Prostate gland (tissue), 2 donors: ENCODE measurements around the gene RAB3C.

ENCODE experiments used
- CTCF ChIP-seq, 4 experiments: fragments of 200-600 bp in 2 of 4; fragments of 450-650 bp in 2 of 4; sonication (generic) in 2 of 4; IDR thresholded peaks; 1 replicate in 3 of 4; 2 replicates in 1 of 4; pipeline ENCODE4 v1.5.1; 2016 to 2019; ENCODE audit warnings: antibody characterized with exemption in 4 of 4, mild to moderate bottlenecking in 2 of 4, moderate library complexity in 2 of 4
- POLR2AphosphoS5 ChIP-seq: sonication (generic); formaldehyde crosslinking; IDR thresholded peaks from one replicate; pipeline ENCODE4 v1.6.1; 2017; ENCODE audit warnings: antibody characterized with exemption

GRCh38 chr5:58715997-58716656 lies 133.3 kb downstream of the RAB3C start:
- TF ChIP-seq CTCF (IDR thresholded peaks at IDR 0.05) (no peak), POLR2AphosphoS5 (no peak)
